ENCODE data around the gene BCDIN3D.

Gene BCDIN3D

DNA sequence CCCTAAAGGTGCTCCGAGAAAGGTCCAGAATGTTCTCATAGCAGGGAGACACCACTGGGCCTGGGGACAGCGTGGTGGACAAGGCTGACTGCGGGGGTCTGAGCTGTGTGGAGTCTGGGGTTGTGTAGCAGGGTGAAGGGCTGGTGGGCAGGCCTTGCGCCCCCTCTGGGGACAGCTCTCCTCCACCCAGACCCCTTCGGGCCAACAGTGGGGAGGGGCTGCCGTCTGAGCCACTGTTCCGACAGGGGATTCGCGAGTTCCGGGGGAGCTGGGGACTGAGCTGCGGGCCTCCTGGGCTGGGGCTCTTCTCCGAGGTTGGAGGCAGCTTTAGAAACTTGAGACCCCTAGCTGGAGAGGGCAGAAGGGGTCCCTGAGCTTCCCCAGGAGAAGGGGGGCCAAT, 46.8 kb downstream of the BCDIN3D start:
- no peak overlapping the region for H3K27ac ChIP-seq
- TF ChIP-seq, protein P1, sequence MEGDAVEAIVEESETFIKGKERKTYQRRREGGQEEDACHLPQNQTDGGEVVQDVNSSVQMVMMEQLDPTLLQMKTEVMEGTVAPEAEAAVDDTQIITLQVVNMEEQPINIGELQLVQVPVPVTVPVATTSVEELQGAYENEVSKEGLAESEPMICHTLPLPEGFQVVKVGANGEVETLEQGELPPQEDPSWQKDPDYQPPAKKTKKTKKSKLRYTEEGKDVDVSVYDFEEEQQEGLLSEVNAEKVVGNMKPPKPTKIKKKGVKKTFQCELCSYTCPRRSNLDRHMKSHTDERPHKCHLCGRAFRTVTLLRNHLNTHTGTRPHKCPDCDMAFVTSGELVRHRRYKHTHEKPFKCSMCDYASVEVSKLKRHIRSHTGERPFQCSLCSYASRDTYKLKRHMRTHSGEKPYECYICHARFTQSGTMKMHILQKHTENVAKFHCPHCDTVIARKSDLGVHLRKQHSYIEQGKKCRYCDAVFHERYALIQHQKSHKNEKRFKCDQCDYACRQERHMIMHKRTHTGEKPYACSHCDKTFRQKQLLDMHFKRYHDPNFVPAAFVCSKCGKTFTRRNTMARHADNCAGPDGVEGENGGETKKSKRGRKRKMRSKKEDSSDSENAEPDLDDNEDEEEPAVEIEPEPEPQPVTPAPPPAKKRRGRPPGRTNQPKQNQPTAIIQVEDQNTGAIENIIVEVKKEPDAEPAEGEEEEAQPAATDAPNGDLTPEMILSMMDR (IDR thresholded peaks at IDR 0.05) = no peak
- no peak overlapping the region for H3K4me3 ChIP-seq
- DNase-seq (ENCODE audit: low spot score) = no peak

DNA sequence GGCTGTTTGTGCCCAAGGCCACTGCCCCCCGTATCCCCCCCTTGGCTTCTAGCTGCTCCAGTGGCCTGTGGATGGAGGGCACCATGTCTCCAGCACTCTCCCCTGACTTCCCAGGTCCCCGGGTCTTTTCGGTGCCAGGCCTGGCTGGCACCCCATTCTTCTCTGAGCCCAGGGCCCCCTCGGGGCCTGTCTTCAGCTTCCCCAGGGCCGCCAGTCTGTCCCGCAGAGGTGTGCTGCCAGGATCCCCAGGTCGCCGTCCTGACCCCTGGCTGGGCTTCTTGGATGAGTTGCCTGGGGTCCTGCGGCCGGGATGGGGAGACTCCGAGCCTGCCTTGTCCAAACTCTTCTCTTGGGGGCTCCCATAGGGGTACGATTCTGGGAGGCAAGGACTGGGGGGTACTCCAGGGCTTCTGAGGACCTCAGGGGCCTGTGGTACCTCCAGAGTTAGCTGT, 47.2 kb downstream of the BCDIN3D start:
- no peak for DNase-seq (ENCODE audit: low spot score)
- TF ChIP-seq, protein P1 (IDR thresholded peaks at IDR 0.05) = no peak
- H3K4me3 ChIP-seq = no peak overlapping the region
- no peak overlapping the region for H3K27ac ChIP-seq

DNA sequence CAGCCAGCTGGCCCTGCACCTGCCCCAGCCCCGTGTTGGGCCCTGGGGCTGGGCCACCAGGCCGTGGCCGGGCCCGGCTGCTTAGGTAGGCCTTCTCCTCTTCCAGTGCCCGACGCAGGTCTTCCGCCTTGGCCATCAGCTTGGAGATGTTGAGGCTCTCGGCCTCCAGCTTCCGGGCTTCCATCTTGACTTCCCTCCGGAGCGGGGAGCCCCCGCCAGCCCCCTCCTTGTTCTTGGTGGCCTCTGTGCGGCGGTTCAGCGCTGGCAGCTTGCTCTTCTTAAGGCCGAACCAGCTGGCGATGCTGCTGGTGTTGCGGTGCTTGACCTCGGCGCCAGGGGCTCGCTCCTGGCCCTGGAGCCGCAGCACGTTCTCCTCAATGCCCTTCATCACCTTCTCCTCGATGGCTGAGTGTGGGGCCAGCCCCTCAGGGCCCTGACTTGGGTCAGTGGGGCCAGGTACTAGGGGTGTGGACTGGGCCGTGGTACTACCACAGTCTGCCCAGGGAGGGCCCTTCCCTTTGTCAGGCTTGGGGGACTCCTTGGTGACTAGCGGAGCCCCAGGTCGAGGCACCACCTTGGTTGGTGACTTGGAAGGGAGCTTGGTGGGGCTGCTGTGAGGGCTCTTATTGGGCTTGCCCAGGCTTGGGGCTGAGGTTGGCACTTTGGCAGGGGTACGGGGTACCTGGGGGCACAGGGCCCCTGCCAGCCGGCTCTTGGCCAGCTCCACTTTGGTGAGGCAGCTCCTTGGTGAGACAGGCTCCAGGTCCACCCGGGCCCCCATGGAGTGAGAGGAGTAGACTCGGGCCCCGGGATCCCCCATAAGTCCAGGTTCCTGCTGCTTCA, 47.9 kb downstream of the BCDIN3D start:
- DNase-seq (ENCODE audit: low spot score) = no peak
- TF ChIP-seq, protein P1 (IDR thresholded peaks at IDR 0.05) = no peak
- no peak overlapping the region for H3K4me3 ChIP-seq

DNA sequence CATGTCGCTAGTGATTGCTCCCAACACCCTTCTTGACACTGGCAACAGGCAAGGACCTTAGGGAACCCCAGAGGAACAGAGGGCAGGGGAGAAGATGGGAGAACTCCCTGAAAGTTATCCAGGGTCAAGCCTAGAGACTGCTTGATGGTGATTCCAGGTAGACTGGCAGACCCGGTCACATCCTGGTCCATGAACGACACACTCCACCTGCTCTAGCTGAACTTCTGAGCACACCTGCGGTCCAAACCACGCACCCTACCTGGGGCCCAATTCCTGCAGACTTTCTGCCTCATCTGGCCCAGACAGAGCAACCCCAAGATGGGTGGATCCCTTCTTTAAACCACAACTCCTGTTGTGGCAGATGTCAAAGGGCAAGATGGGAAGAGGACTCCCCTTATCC, 48.9 kb downstream of the BCDIN3D start:
- TF ChIP-seq, protein P1 (IDR thresholded peaks at IDR 0.05) = no peak
- DNase-seq (ENCODE audit: low spot score) = no peak
- Histone ChIP-seq H3K27ac (no peak overlapping the region), H3K4me3 (no peak overlapping the region)

More for the DNA sequence above, 47.9 kb downstream of the BCDIN3D start:
- no peak overlapping the region for H3K27ac ChIP-seq

DNA sequence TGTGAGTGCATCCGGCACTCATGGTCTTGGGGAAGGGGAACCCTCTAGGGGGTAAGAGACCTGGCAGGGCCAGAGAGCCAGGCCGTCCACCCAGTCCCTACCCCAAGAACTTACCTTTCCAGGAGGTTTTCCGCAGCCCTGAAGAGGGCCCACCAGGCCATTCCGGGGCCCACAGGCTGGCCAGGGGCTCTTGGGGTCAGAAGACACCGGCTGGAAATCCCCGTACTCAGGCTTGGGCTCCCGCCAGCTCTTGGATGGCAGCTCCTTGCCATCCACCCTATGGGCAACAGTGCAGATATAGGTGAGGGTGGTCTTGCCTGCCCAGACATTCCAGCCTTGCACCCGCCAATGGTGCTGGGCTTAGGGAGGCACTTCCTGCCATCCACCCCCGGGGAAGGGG, 49.3 kb downstream of the BCDIN3D start:
- no peak overlapping the region for H3K27ac ChIP-seq
- no peak overlapping the region for H3K4me3 ChIP-seq
- TF ChIP-seq, protein P1 (IDR thresholded peaks at IDR 0.05) = no peak
- DNase-seq (ENCODE audit: low spot score) = no peak

DNA sequence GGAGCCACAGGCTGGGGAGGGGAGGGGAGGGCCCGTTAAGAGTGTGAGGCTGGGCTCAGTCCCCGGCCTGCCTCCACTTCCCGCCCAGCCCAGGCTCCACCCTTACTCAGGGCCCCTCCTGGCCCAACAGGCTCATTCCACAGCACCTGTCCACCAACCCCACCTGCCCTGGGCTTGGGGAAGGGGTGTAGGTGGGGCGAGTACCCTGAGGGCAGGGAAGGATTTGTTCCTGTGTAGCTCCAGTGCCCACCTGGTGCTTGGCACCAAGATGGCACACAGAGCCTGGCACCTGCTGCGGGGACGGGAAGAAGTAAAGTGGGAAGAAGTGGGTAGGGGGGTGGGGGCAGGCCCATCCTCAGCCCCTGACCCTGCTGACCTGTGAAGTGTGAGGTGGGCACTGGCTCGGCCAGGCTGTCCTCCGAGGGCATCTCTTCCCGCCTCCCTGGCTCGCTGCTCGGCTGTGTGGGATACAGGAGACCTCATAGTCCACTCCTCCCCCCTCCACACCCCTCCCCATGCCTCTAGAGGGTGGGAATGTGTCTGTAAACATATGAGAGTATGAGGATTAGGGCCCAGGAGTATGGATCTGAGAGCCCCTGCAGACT, 49.8 kb downstream of the BCDIN3D start:
- Histone ChIP-seq H3K4me3 (no peak overlapping the region), H3K27ac (no peak overlapping the region)
- no peak for DNase-seq (ENCODE audit: low spot score)
- TF ChIP-seq, protein P1 (IDR thresholded peaks at IDR 0.05) = no peak
